ENCODE measurements around the gene PHF14.

PHF14 gene

GRCh38 chr7:11203683-11204082, 230.0 kb downstream of the PHF14 start:
- TF ChIP-seq SNAI2 (CRISPR knock-in tag; IDR thresholded peaks at IDR 0.05) (no peak), TCF4 (CRISPR knock-in tag; IDR thresholded peaks at IDR 0.05; ENCODE audit: borderline replicate concordance) (no peak), CSDC2 (CRISPR knock-in tag; IDR thresholded peaks at IDR 0.05) (no peak), ARNTL (CRISPR knock-in tag; IDR thresholded peaks at IDR 0.05; ENCODE audit: borderline replicate concordance, low read depth) (no peak), ISL1 (CRISPR knock-in tag; IDR thresholded peaks at IDR 0.05) (no peak)
- ATAC-seq: no peak

GRCh38 chr7:11206177-11206899, 232.7 kb downstream of the PHF14 start:
- no peak for ATAC-seq

More at GRCh38 chr7:11206177-11206899, 232.7 kb downstream of the PHF14 start:
- TF ChIP-seq ZFP30 (CRISPR knock-in tag; IDR thresholded peaks at IDR 0.05): no peak
- TF ChIP-seq ZFP3 (CRISPR knock-in tag; IDR thresholded peaks at IDR 0.05): 0 out of 2 replicates have a peak, but pooled peaks have one; percentile 38
- TF ChIP-seq TSHZ2 (CRISPR knock-in tag; IDR thresholded peaks at IDR 0.05): 0 out of 2 replicates have a peak, but pooled peaks have one; percentile 14
- TF ChIP-seq CSRNP3 (CRISPR knock-in tag; IDR thresholded peaks at IDR 0.05): no peak
- no peak for TF ChIP-seq RARB (CRISPR knock-in tag; IDR thresholded peaks at IDR 0.05)
- no peak; the same call in 1 of the 2 replicates for TF ChIP-seq CREB5 (CRISPR knock-in tag; IDR thresholded peaks at IDR 0.05; ENCODE audit: low read depth)
- no peak for TF ChIP-seq PPARA (CRISPR knock-in tag; IDR thresholded peaks at IDR 0.05; ENCODE audit: borderline replicate concordance)
- TF ChIP-seq ISL1 (CRISPR knock-in tag; IDR thresholded peaks at IDR 0.05): peak; percentile 82
- TF ChIP-seq PATZ1 (CRISPR knock-in tag; IDR thresholded peaks at IDR 0.05; ENCODE audit: borderline replicate concordance): no peak
- no peak for TF ChIP-seq GLIS3 (CRISPR knock-in tag; IDR thresholded peaks at IDR 0.05)
- TF ChIP-seq CSDC2 (CRISPR knock-in tag; IDR thresholded peaks at IDR 0.05): 0 out of 2 replicates have a peak, but pooled peaks have one; percentile 55
- no peak for TF ChIP-seq ZC3H10 (CRISPR knock-in tag; IDR thresholded peaks at IDR 0.05)
- TF ChIP-seq TOX (CRISPR knock-in tag; IDR thresholded peaks at IDR 0.05; ENCODE audit: borderline replicate concordance): no peak
- TF ChIP-seq SNAI2 (CRISPR knock-in tag; IDR thresholded peaks at IDR 0.05): peak; percentile 43; the same call in 1 of the 2 replicates
- no peak for TF ChIP-seq ZNF8 (CRISPR knock-in tag; IDR thresholded peaks at IDR 0.05)
- no peak for TF ChIP-seq BACH2 (CRISPR knock-in tag; IDR thresholded peaks at IDR 0.05; ENCODE audit: borderline replicate concordance)
- TF ChIP-seq ARNTL (CRISPR knock-in tag; IDR thresholded peaks at IDR 0.05; ENCODE audit: borderline replicate concordance, low read depth): no peak
- no peak for TF ChIP-seq ZNF70 (CRISPR knock-in tag; IDR thresholded peaks at IDR 0.05)
